A673 (cell line): ENCODE measurements around the gene MBD5.

Experiments used
- CTCF ChIP-seq: fragments of 300-800, 200-600 bp; sonication (generic); conservative IDR thresholded peaks from 2 replicates; pipeline ENCODE4 v1.5.1; 2017; ENCODE audit warnings: low read depth, mild to moderate bottlenecking, antibody characterized with exemption, low read length, moderate library complexity, mixed read lengths
- EZH2 ChIP-seq: fragments of 200-600 bp; sonication (generic); IDR thresholded peaks from 2 replicates; pipeline ENCODE4 v1.6.1; 2017; ENCODE audit warnings: borderline replicate concordance, low read depth, mild to moderate bottlenecking, mixed read lengths, antibody characterized with exemption, low read length; ENCODE audit not compliant: poor library complexity, severe bottlenecking

- TF ChIP-seq CTCF, result no peak
- no peak for TF ChIP-seq EZH2
These were observed 500.3 kb downstream of the MBD5 start for GRCh38 chr2:148521181-148521580.
